Kidney (tissue), 14 donors: Measurements from ENCODE around the gene FAU. TPM values are rescaled to one million over a fixed set of nuclear protein-coding genes. Genes with fewer than 3 reads are reported as not detected.

Source experiments
- DNase-seq, 5 donors: peaks; one replicate each; pipeline ENCODE4 v3.0.0-alpha.2; 2013 to 2020
- FAIRE-seq: peaks from 2 replicates; lab custom pipeline; 2012; peaks lifted over from hg19 to GRCh38; lab: Jason Lieb, UNC
- H3K27ac ChIP-seq, 2 donors: one replicate each; pipeline ENCODE4 v1.7.0; 2013; ENCODE audit warnings: low read depth in 2 of 2, low read length in 2 of 2, inconsistent platforms in 1 of 2
- H3K27me3 ChIP-seq: one replicate; pipeline ENCODE4 v1.7.1; 2013; ENCODE audit warnings: low read length, inconsistent platforms; ENCODE audit not compliant: control insufficient read depth, insufficient read depth
- H3K36me3 ChIP-seq, 3 donors: one replicate each; pipeline versions ENCODE4 v1.7.0 to v1.7.1; 2013; ENCODE audit warnings: low read length in 3 of 3, control low read depth in 1 of 3, inconsistent platforms in 1 of 3; ENCODE audit not compliant: insufficient read depth in 3 of 3, control insufficient read depth in 2 of 3
- H3K4me1 ChIP-seq, 3 donors: one replicate each; pipeline versions ENCODE4 v1.7.0 to v1.7.1; 2013; ENCODE audit warnings: low read length in 3 of 3, inconsistent platforms in 1 of 3, low read depth in 1 of 3; ENCODE audit not compliant: control insufficient read depth in 2 of 3, insufficient read depth in 2 of 3
- H3K4me3 ChIP-seq, 3 donors: one replicate each; pipeline versions ENCODE4 v1.7.0 to v1.8.1; 2013; ENCODE audit warnings: low read length in 3 of 3, control low read depth in 1 of 3, inconsistent platforms in 1 of 3
- H3K9ac ChIP-seq, 3 donors: one replicate each; pipeline versions ENCODE4 v1.7.0 to v1.7.1; 2013; ENCODE audit warnings: low read length in 3 of 3, control low read depth in 1 of 3, inconsistent platforms in 1 of 3
- H3K9me3 ChIP-seq, 3 donors: one replicate each; pipeline versions ENCODE4 v1.7.0 to v1.7.1; 2013; ENCODE audit warnings: low read length in 3 of 3, control low read depth in 1 of 3, inconsistent platforms in 1 of 3; ENCODE audit not compliant: control insufficient read depth in 2 of 3, insufficient read depth in 1 of 3
- intact Hi-C: fragments of 100-400 bp; cut with DNase I; formaldehyde crosslinking; loops from one replicate; pipeline ENCODE4 v1.11.1; 2022
- polyA plus RNA-seq: library from polyadenylated mRNA; stranded (reverse); fragments of 350-450 nt; fragmentation: Illumina TruSeq; extraction: RNeasy Lipid Tissue Mini Kit (QIAGEN cat#74804); gene quantifications from one replicate; pipeline ENCODE4 v1.2.3, GENCODE V29; 2014; ENCODE audit warnings: low read depth, low replicate concordance; ENCODE audit not compliant: insufficient read depth
- total RNA-seq: library from RNA; stranded (reverse); fragmentation: NEBNext Ultra II Directional; extraction: Animal tissue kit (Norgen Biotek cat#: 25700); gene quantifications from one replicate; pipeline ENCODE4 v1.2.1, GENCODE V29; 2021
- TF ChIP-seq, protein P1 (sequence below): IDR thresholded peaks from 3 replicates; pipeline ENCODE4 v1.5.1; 2012; ENCODE audit warnings: mild to moderate bottlenecking, moderate library complexity, borderline replicate concordance; ENCODE audit not compliant: insufficient read depth; ENCODE audit errors: extremely low read depth
- donor health status: control.
- donor health status: control.
- donor health status: control.
- donor health status: control.
- donor health status: control.
- donor health status: DM: yes; HTN: yes; CAD: no.
- donor health status: Normal renal cell carcinoma (clear cell type).

FAU gene
- total and polyA plus RNA-seq, 2 donors from 2014 or later = 794 to 927 TPM

DNA sequence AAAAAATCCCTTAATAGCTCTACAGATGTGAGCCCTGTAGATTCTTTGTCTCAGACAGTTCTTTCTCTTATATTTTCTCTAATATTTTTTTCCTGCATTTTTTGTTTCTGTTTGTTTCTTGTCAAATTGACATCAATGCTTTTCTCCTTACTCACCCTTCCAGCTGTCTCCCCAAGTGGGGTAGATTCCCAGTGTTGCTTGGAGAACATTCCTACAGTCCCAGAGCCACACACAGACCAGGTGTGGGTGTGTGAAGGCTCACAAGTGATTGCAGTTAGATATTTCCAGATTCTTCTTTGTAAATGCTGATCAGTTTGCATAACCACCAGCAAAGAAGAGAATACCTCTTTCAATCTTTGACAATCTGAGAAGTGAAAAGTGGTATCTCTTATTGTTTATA lies 18.5 kb downstream of the FAU start:
- no peak overlapping the region for H3K9ac ChIP-seq
- H3K27ac ChIP-seq = no peak overlapping the region

DNA sequence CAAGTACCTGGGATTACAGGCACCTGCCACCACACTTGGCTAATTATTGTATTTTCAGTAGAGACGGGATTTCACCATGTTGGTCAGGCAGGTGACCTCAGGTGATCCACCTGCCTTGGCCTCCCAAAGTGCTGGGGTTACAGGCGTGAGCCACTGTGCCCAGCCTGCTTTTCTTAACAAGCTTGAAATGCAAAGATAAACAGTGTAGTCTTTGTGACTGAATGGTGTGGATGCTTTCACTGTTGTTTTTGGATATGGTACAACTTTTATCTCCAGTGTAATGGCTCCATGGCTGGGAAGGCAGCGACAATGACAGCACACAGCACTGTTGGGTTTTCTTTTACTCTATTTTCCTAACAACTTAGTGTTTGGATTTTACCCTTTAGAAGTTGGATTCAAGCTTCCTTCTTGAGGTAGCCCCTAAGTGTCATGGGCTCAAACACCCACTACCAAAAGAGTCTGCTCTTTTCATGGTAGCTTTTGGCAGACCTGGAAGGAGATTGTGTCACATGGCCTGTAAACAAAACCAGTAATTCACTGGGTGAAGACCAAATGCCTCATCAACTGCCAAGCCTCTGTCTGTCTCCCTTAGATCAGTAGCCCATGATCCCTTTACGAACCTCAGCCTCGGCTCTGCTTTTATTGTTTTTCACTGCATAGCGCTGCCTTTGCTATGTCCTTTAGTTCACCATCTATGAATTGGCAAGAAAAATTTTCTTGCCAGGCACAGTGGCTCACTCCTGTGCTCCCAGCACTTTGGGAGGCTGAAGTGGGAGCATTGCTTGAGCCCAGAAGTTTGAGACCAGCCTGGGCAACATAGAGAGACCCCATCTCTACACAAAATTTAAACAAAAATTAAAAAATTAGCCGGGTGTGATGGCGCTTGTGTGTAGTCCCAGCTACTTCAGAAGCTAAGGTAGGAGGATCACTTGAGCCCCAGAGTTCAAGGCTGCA lies 19.5 kb downstream of the FAU start:
- Histone ChIP-seq H3K27ac (no peak overlapping the region), H3K9me3 (no peaks in the 10 kb centered on the region), H3K4me3 (no peak overlapping the region), H3K36me3 (peaks cover 0 to 4% (median 0%) of the 10 kb centered on the region in 3 donors), H3K27me3 (no peaks in the 10 kb centered on the region), H3K9ac (no peak overlapping the region), H3K4me1 (peaks cover 0 to under 1% (median 0%) of the 10 kb centered on the region in 3 donors)
- intact Hi-C loops = no loop called here
- FAIRE-seq (no peak), DNase-seq (peak in 1 of 5 donors; percentile 18)
- TF ChIP-seq, protein P1, sequence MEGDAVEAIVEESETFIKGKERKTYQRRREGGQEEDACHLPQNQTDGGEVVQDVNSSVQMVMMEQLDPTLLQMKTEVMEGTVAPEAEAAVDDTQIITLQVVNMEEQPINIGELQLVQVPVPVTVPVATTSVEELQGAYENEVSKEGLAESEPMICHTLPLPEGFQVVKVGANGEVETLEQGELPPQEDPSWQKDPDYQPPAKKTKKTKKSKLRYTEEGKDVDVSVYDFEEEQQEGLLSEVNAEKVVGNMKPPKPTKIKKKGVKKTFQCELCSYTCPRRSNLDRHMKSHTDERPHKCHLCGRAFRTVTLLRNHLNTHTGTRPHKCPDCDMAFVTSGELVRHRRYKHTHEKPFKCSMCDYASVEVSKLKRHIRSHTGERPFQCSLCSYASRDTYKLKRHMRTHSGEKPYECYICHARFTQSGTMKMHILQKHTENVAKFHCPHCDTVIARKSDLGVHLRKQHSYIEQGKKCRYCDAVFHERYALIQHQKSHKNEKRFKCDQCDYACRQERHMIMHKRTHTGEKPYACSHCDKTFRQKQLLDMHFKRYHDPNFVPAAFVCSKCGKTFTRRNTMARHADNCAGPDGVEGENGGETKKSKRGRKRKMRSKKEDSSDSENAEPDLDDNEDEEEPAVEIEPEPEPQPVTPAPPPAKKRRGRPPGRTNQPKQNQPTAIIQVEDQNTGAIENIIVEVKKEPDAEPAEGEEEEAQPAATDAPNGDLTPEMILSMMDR = no peak

More for the DNA sequence above, 18.5 kb downstream of the FAU start:
- Histone ChIP-seq H3K9me3 (no peaks in the 10 kb centered on the region), H3K27me3 (no peaks in the 10 kb centered on the region), H3K36me3 (peaks cover 0 to 4% (median 0%) of the 10 kb centered on the region in 3 donors), H3K4me1 (no peaks in the 10 kb centered on the region), H3K4me3 (no peak overlapping the region)
- no peak for FAIRE-seq
- no peak for DNase-seq
- TF ChIP-seq, protein P1 = no peak
- intact Hi-C loops = no loop called here

DNA sequence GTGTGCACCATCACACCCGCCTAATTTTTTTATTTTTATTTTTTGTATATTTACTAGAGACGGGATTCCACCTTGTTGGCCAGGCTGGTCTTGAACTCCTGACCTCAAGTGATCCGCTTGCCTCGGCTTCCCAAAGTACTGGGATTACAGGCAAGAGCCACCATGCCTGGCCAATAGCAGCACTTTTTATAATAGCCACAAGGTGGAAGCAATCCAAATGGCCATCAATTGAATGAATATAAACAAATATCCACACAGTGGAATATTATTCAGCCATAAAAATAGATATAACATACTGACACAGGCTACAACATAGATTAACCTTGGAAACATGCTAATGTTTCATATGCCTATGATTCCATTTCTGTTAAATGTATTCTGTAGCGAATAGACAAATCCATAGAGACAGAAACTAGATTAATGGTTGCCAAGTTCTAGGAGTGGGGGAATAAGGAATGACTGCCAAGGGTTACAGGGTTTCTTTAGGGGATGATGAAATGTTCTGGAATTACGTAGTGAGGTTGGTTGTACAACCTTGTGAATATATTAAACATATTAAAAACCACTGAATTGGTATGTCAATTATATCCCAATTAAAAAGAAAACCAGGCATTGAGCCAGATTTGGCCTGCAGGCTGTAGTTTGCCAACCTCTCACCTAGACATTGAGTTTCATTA lies 21.1 kb downstream of the FAU start:
- TF ChIP-seq, protein P1 = no peak
- no peak overlapping the region for H3K9ac ChIP-seq
- H3K9me3 ChIP-seq = no peaks in the 10 kb centered on the region
- no peak overlapping the region for H3K4me3 ChIP-seq
- FAIRE-seq (no peak), DNase-seq (no peak)
- no peaks in the 10 kb centered on the region for H3K27me3 ChIP-seq
- intact Hi-C loops = no loop called here
- peaks cover 0 to 7% (median 4%) of the 10 kb centered on the region in 3 donors for H3K4me1 ChIP-seq
- H3K27ac ChIP-seq = no peak overlapping the region
- H3K36me3 ChIP-seq = peaks cover 0 to 4% (median 0%) of the 10 kb centered on the region in 3 donors
